Activated CD4-positive, CD25-positive, alpha-beta regulatory T cell treated with anti-CD3 and anti-CD28 coated beads, Interleukin-2, amount 50 U/mL, for 72 hours (primary cell): ENCODE measurements around the gene MMP20.
"Not testable (repeated sequence)": the region's sequence is repeated elsewhere in the genome, so short reads cannot be mapped to it uniquely, and the experiment has no call there.

Experiments used
- DNase-seq: peaks from one replicate; pipeline ENCODE4 v3.0.0; 2021

MMP20 gene

GRCh38 chr11:102625177-102625576, at the start of gene MMP20:
MMP20 (minus strand) TSS chr11:102625332; CDS start chr11:102625319, 13 bp downstream.
- DNase-seq, result no peak

GRCh38 chr11:102669664-102670063, 44.5 kb upstream of the MMP20 start:
- DNase-seq, result no peak

DNA sequence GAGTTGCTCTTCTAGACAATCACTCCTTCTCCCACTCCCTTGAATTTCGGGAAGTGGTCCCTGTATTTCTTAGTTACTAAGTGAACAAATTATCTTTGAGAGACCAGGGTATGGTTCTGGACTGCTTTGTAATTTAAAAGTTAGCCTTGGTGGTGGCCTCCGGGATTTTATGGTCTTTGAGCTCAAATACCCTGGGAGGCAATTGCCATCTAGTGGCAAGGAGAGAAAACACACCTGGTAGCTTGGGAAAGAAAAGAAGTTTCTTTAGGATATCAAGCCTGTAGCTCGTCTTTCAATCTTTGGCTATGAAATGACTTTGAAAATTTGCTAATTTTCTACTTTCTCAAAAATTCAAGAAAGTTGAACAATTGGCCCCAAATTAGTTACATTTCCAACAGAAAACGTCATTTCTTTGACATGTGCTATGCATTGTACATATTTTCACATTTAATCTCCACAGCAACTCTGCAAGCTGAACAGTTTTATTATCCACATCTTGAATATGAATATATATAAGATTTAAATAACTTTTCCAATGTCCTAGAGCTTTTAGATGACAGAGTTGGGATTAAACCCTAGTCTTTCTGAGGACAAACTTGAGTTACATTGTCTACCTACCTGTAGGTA, 41.3 kb upstream of the MMP20 start:
- DNase-seq, result no peak

GRCh38 chr11:102664001-102664752, 39.0 kb upstream of the MMP20 start:
- no peak for DNase-seq

DNA sequence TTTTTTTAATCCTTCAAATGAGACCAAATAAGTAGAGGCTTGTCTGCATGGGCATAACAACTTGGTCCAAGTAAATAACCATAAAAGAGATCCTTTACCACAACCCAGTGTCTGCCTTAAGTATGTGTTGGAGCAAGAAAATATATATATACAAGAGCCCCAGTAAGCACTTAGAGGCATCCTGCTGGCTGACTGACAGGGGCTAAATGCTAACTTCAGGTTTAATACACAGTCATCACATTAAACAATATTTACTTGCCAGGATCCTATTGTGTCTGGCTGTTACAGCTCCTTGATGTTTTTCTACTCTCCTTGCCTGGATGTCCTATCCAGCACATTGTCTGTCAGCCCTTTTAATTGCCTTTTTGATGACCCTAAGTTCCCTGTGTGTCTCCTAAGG, 37.5 kb upstream of the MMP20 start:
- DNase-seq, result no peak

DNA sequence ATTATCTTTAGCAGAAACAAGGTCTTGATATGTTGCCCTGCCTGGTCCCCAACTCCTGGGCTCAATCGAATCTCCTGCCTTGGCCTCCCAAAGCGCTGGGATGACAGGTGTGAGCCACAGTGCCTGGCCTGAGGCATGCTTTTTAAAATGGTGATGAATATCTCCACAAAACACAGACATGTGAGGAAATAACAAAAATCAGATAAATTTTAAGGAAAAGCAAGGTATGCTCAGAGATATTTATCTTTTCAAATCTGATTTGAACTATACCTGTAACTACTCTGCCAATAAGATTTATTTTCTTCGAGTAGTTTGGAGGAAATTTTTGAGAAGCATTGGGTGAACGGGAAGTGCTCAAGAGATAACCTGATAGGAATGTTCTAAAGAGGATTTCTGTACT, 35.9 kb upstream of the MMP20 start:
- DNase-seq, result no peak

DNA sequence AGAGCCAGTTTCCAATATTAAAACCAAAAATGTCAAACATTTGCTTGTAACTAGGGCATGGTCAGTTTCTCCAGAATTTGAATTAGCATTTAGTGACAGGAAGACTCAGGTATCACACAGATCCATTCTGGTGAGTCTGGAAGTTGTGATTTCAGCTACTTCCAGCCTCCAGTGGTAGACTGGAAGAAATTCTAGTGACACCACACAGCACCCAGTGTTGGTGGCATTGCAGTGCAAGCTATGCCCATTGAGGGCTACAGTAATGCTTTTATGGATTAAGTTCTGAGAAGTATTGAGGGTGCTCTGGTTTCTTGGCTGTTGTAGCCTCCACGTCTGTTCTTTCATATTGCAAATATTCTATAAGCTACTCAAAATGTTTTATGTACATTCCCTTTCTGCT, 31.4 kb upstream of the MMP20 start:
- no peak for DNase-seq

DNA sequence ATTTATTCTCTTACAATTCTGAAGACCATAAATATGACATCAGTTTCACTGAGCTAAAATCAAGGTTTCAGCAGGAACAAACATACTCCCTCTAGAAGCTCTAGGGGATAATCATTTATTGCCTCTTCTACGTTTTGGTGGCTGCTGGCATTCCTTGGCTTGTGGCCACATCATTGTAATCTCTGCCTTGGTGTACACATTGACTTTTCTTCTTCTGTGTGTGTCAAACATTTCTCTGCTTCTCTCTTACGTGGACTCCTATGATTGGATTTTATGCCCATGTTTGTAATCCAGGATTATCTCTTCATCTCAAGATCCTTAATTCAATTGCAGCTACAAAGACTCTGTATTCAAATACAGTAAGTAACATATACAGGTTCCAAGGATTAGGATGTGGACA, 30.4 kb upstream of the MMP20 start:
- no peak for DNase-seq

- DNase-seq, result no peak
Observed at GRCh38 chr11:102654761-102655160, 29.6 kb upstream of the MMP20 start.

DNA sequence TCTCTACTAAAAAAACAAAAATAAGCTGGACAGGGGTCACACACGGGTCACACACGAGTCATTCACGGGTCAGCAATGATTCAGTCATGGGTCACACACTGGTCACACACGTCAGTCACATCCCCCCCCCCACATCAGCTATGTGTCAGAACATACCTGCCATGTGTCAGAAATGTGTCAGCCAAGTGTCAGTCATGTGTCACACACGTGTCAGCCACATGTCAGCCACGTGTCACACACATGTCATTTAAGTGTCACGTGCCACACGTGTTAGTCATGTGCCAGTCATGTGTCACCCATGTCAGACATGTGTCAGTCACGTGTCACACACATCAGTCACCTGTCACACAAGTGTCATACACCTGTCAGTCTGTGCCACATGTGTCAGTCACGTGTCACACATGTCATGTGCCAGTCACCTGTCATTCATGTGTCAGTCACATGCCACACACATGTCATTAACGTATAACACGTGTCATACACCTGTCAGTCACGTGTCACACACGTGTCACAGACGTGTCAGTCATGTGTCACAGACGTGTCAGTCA, 28.7 kb upstream of the MMP20 start:
- no peak for DNase-seq

DNA sequence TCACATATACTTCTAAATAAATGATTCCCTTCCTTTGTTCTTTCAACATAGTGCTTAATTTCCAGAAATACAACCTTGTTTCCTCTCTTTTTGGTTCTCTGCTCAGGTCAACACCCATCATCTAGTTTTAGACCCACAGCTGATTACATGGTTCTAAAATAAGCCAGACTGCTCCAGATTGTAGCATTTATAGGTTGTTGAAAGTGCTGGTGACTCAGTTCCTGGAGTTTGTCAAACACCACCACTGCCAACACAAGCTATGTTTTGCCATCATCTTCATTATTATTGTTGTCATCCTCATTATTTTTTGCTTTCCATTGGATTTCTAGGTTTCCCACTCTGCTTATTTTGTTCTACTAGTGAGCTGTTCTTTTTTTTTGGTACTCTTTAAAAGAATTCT, 22.3 kb upstream of the MMP20 start:
- no peak for DNase-seq

DNA sequence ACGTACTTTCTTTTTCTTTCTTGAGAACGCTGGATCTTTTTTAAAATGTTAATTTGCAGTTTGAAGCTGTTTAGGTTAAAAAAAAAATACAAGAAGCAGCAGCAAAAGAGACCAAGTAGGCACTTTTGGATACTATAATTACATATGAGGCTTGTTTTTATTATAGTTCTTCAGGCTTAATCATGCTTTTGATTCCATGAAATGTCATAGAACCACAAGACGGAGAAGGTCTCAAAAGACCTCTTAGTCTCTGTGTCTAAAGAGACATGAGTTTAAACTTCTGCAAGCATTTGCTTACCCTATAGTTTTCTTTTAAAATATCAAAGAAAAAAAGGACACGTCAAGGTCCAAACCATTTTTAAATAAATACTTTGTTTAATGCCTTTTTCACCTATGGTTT, 18.8 kb upstream of the MMP20 start:
- DNase-seq, result no peak

DNA sequence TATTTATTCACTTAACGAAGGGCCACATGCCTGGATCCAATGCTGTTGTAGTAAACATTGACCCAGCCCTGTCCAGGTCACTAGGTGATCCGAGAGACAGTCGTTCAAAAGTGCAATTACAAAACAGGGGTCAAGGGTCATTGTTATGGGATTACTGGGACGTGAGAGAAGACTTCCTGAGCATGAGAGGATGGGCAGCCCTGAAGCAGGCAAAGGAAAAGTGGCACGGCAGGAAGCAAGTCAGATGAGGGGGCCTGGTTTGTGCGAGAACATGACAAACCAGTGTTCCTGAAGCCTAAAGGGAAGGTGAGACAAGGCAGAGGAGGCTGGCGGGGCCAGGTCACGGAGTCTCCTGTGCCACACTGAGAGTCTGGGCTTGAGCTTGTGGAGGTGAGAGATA, 15.8 kb upstream of the MMP20 start:
- no peak for DNase-seq

DNA sequence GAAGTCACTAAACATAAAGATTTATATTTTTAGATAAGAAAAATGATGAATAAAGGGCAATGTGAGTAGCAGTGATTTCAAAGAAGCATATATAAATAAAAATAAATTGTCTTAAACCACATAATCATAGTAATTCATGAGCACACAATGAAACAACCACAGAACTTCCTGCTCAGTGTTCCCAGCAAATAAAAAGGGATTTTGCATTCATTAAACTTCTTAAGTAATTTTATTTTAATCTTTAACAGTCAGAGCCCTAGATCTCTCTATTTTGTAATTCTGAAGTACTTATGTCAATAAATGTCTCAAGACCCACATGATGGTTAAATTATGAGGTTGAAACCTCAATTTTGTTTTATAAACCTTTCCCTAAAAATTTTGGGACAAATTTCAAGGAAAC, 14.5 kb upstream of the MMP20 start:
- DNase-seq, result no peak

DNA sequence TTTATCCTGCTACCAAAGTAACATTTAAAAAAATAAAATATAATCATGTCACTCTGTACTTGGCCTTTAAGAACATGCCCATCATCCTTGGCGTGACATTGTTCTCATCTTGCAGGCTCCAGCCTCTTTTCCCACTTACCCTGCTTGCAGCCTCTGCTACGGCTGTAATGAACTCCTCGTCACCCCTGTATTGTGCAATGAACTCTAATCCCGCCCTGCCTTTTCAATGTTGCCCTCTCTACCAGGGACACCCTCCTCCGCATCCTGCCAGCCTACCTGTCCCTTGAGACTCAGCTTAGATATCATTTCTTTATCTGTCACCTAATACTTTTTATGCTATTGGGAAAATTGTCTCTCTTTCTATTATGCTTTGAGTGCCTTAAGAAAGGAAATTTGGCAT, 12.6 kb upstream of the MMP20 start:
- DNase-seq, result no peak

DNA sequence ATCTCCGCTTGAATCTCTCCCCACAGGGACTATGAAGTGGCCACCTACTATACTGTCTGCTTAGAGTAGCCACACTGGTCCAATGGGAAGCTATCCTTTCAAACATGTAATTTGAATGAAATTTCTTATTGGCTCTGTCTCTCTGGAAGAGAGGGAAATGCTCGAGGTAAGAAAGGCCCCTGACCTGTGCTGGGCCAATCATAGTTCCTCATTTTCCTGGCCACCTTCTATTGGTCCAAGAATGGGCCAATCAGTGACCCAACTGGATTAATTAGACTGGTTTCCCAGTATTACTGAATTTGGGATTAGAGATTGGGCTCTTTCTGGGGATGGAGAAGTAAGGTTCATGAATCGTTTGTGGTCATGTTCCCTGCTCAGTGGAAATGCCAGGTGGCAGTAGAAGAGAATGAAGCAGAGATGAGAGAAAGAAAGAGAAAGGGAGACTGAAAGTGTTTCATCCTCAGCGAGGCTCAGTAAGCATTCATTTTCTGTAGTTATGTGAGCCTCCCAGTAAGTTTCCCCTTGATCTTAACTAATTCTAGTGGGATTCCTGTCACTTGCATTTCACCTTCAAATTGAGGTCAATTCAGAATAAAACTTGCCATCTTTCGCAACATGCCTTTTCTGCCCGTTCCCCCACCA, 8.4 kb upstream of the MMP20 start:
- DNase-seq, result no peak

GRCh38 chr11:102632026-102632425, 6.9 kb upstream of the MMP20 start:
- no peak for DNase-seq

GRCh38 chr11:102630598-102631448, 5.7 kb upstream of the MMP20 start:
- DNase-seq, result no peak

DNA sequence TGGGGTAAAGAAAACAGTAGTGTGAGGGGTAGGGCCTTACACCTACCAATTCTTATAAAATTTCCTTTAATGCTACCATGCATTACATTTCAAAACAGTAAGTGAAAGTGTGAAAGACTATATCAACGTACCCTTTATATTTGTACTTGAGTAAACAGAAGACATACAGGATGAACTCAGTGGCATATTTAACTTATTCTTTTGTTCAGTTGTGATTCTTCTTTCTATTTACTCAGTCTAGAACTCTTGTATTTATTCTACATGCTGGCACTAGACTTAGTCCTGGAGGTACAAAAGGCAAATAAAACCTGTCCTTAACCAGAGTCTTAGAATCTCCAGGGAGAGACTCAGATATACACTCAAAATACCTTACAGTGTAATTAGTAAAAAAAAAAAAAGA, 4.8 kb upstream of the MMP20 start:
- not testable (repeated sequence) for DNase-seq

GRCh38 chr11:102626676-102627075, 1.5 kb upstream of the MMP20 start:
- DNase-seq, result no peak

DNA sequence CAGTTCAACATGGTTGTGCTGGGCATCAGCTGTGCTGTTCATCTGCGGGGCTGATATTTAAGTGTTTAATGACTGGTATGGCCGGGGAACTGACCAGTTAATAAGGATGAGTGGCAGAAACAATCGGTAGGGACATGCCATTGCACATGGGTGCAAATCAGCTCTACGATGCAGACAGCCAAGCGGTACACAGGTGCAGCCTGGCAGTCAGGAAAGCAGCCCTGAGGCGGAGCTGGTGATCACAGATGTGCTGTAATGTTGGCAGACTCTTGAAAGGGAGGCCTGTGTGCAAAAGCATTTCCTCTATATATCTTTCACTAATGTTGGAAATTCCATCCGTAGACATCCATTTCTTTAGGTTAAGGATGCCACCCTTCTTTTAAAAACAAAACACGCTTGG, 1.1 kb downstream of the MMP20 start:
- DNase-seq, result no peak

DNA sequence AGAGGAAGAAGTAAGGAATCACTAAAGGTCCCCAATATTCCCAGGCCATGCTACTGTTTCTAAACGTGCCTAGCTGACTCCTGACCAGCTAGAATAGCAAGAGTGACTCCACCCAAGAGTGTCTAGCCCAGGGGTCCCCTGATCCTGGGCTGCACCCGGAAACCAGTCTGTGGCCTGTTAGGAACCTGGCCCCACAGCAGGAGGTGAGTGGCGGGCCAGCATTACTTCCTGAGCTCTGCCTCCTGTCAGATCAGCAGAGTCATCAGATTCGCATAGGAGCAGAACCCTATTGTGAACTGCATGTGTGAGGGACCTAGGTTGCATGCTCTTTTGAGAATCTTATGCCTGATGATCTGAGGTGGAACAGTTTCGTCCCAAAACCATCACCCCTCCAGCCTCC, 2.0 kb downstream of the MMP20 start:
- no peak for DNase-seq

- no peak for DNase-seq
Observed at GRCh38 chr11:102622258-102622657, 2.9 kb downstream of the MMP20 start.
